ENCODE data around the gene MFAP1.

The MFAP1 gene

GRCh38 chr15:43776101-43776717 is 48.3 kb downstream of the MFAP1 start:
- no peak for DNase-seq (ENCODE audit: low read depth)

GRCh38 chr15:43775411-43775965 is 49.0 kb downstream of the MFAP1 start:
- no peak for DNase-seq (ENCODE audit: low read depth)

- DNase-seq (ENCODE audit: low read depth), result no peak
Observed at GRCh38 chr15:43774062-43774461, 50.4 kb downstream of the MFAP1 start.

GRCh38 chr15:43772624-43773023 is 51.9 kb downstream of the MFAP1 start:
- DNase-seq (ENCODE audit: low read depth), result no peak

GRCh38 chr15:43771816-43772215 is 52.7 kb downstream of the MFAP1 start:
- DNase-seq (ENCODE audit: low read depth), result no peak

- no peak for DNase-seq (ENCODE audit: low read depth)
Observed at GRCh38 chr15:43769584-43770228, 54.8 kb downstream of the MFAP1 start.

GRCh38 chr15:43763819-43764446 is 60.6 kb downstream of the MFAP1 start:
- DNase-seq (ENCODE audit: low read depth), result no peak

- DNase-seq (ENCODE audit: low read depth), result no peak
Observed at GRCh38 chr15:43762824-43763223, 61.7 kb downstream of the MFAP1 start.

All from CMK (cell line).